ENCODE data around the gene SHKBP1. TPM values are rescaled to one million over a fixed set of nuclear protein-coding genes. Genes with fewer than 3 reads are reported as not detected.

The SHKBP1 gene
- total and polyA plus RNA-seq, 10 of the 15 experiments (the other 5 are each of a cell fraction or from before 2014, with no cell fraction given) = 2.3 to 123 (median 67.0) TPM

DNA sequence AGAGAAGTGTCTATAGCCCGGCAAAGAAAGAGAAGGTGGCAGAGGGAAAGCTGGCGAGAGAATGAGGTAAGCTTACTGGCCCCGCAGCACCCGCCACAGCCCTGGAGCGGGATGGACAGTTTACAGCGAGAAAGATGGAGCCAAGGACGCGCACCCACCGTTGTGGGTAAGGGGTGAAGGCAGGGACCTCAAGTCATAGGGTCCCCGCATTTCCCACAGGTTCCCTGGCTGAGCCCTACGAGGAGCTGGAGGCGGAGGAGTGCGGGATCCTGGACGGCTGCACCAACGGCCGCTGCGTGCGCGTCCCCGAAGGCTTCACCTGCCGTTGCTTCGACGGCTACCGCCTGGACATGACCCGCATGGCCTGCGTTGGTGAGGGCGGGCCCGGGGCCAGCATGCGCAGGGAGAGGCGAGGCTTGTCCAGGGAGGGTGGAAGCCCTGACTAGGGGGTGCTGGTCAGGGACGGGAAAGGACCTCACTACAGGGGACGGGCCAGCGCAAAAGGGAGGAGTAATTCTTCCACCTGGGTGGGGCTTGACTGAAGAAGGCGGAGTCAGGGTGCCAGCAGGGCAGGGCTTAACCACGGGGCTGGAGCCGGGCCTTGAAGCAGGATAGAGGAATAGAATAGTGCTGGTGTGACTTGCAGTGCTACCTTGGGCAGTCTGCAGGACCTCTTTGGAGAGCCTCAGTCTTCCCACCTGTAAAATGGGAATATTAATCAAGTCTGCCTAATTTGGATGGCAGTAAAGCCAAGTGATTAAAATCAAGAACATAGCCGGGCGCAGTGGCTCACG is 51.0 kb downstream of the SHKBP1 start:
- ChIA-PET SMC1A (ENCODE audit: uncharacterized antibody, unreplicated experiment) (no interaction called here), RAD21 (ENCODE audit: unreplicated experiment) (no interaction called here), CTCF (no interaction called here), POLR2A (no interaction called here)
- no peaks in the 10 kb centered on the region for H3K79me2 ChIP-seq (ENCODE audit: control insufficient read depth, insufficient read depth, low read length)
- FAIRE-seq (no peak), DNase-seq (ENCODE audit: low read depth, low spot score) (no peak), ATAC-seq (no peak)
- intact Hi-C loops (cut with micrococcal nuclease; ENCODE audit: unreplicated experiment) (no loop called here), in situ Hi-C loops (cut with MboI) (no loop called here)
- no peak overlapping the region for H3K4me3 ChIP-seq
- no peaks in the 10 kb centered on the region for H4K20me1 ChIP-seq (ENCODE audit: control insufficient read depth, insufficient read depth)
- H3K4me2 ChIP-seq (ENCODE audit: control insufficient read depth, insufficient read depth) = no peak overlapping the region
- H3K27me3 ChIP-seq (replicated peaks in 1 of 2; ENCODE audit: control insufficient read depth in 2 of 2, insufficient read depth in 2 of 2, low read length in 1 of 2) = no peaks in the 10 kb centered on the region
- no peak overlapping the region for H3K9ac ChIP-seq (ENCODE audit: control insufficient read depth, insufficient read depth, low read length)
- TF ChIP-seq POLR2A (IDR thresholded peaks at IDR 0.05; ENCODE audit: low read depth, low read length) (peak; percentile 18; the same call in 1 of the 2 replicates), RELB (IDR thresholded peaks at IDR 0.05; ENCODE audit: low read depth) (no peak)
- WGBS (ENCODE audit: insufficient coverage, insufficient replicate concordance, low lambda C conversion rate, missing lambda C conversion rate) = 92% methylated on average over 39 of the region's 39 CpGs
- H2AFZ ChIP-seq (ENCODE audit: control insufficient read depth, low read depth, low read length) = no peak overlapping the region
- H3K27ac ChIP-seq (ENCODE audit: control insufficient read depth, insufficient read depth) = no peak overlapping the region
- no TSS peak for BruUV-seq (replicated peaks)
- no peaks in the 10 kb centered on the region; a peak in 1 of 4 replicates for H3K36me3 ChIP-seq (ENCODE audit: control insufficient read depth in 2 of 2, insufficient read depth in 2 of 2, low read length in 1 of 2)
- H3K9me3 ChIP-seq (replicated peaks; ENCODE audit: control insufficient read depth, insufficient read depth, low read length) = no peaks in the 10 kb centered on the region
- 0 out of 2 replicates have a peak, but pooled peaks cover 3% of the 10 kb centered on the region for H3K4me1 ChIP-seq (ENCODE audit: control insufficient read depth, insufficient read depth, low read length)

- CTCF ChIA-PET = no interaction called here
- RAD21 ChIA-PET (ENCODE audit: unreplicated experiment) = no interaction called here
- no TSS peak for BruUV-seq (replicated peaks)
Observed at GRCh38 chr19:40629346-40629745, 52.7 kb downstream of the SHKBP1 start.

More at GRCh38 chr19:40629346-40629745, 52.7 kb downstream of the SHKBP1 start:
- H3K27ac ChIP-seq (ENCODE audit: control insufficient read depth, insufficient read depth) = no peak overlapping the region
- ATAC-seq (no peak), FAIRE-seq (no peak), DNase-seq (ENCODE audit: low read depth, low spot score) (no peak)
- H3K4me1 ChIP-seq (ENCODE audit: control insufficient read depth, insufficient read depth, low read length) = 0 out of 2 replicates have a peak, but pooled peaks cover 3% of the 10 kb centered on the region
- H3K4me2 ChIP-seq (ENCODE audit: control insufficient read depth, insufficient read depth) = no peak overlapping the region
- TF ChIP-seq, protein P1, sequence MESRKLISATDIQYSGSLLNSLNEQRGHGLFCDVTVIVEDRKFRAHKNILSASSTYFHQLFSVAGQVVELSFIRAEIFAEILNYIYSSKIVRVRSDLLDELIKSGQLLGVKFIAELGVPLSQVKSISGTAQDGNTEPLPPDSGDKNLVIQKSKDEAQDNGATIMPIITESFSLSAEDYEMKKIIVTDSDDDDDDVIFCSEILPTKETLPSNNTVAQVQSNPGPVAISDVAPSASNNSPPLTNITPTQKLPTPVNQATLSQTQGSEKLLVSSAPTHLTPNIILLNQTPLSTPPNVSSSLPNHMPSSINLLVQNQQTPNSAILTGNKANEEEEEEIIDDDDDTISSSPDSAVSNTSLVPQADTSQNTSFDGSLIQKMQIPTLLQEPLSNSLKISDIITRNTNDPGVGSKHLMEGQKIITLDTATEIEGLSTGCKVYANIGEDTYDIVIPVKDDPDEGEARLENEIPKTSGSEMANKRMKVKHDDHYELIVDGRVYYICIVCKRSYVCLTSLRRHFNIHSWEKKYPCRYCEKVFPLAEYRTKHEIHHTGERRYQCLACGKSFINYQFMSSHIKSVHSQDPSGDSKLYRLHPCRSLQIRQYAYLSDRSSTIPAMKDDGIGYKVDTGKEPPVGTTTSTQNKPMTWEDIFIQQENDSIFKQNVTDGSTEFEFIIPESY (IDR thresholded peaks at IDR 0.05) = no peak
- TF ChIP-seq CREB1 (IDR thresholded peaks at IDR 0.05; ENCODE audit: low read depth) = no peak
- WGBS (ENCODE audit: insufficient coverage, insufficient replicate concordance, low lambda C conversion rate, missing lambda C conversion rate) = 95% methylated on average over 34 of the region's 42 CpGs
- no peak overlapping the region for H2AFZ ChIP-seq (ENCODE audit: control insufficient read depth, low read depth, low read length)
- ChIA-PET SMC1A (ENCODE audit: uncharacterized antibody, unreplicated experiment) (no interaction called here), POLR2A (no interaction called here)
- H3K4me3 ChIP-seq = no peak overlapping the region
- H3K27me3 ChIP-seq (replicated peaks in 1 of 2; ENCODE audit: control insufficient read depth in 2 of 2, insufficient read depth in 2 of 2, low read length in 1 of 2) = no peaks in the 10 kb centered on the region
- H3K36me3 ChIP-seq (ENCODE audit: control insufficient read depth in 2 of 2, insufficient read depth in 2 of 2, low read length in 1 of 2) = no peaks in the 10 kb centered on the region; a peak in 1 of 4 replicates
- no peak overlapping the region for H3K9ac ChIP-seq (ENCODE audit: control insufficient read depth, insufficient read depth, low read length)
- intact Hi-C loops (cut with micrococcal nuclease; ENCODE audit: unreplicated experiment) (no loop called here), in situ Hi-C loops (cut with MboI) (no loop called here)
- H4K20me1 ChIP-seq (ENCODE audit: control insufficient read depth, insufficient read depth) = no peaks in the 10 kb centered on the region
- no peaks in the 10 kb centered on the region for H3K79me2 ChIP-seq (ENCODE audit: control insufficient read depth, insufficient read depth, low read length)
- no peaks in the 10 kb centered on the region for H3K9me3 ChIP-seq (replicated peaks; ENCODE audit: control insufficient read depth, insufficient read depth, low read length)
